GM11168 (cell line): ENCODE measurements around the gene HACD1.
"Not testable (repeated sequence)": the region's sequence is repeated elsewhere in the genome, so short reads cannot be mapped to it uniquely, and the experiment has no call there.

Experiments used
- in situ Hi-C: fragments of 300-500 bp; cut with MboI; formaldehyde crosslinking; loops from one replicate; pipeline ENCODE4 v1.12.0; 2022; ENCODE audit warnings: low sequenced_read_pairs; ENCODE audit not compliant: unreplicated experiment

HACD1 gene

GRCh38 chr10:17588420-17588819 lies 28.8 kb downstream of the HACD1 start:
- in situ Hi-C loops = no loop called here

GRCh38 chr10:17587321-17587720 lies 29.9 kb downstream of the HACD1 start:
- in situ Hi-C loops = not testable (repeated sequence)

GRCh38 chr10:17586821-17587234 lies 30.3 kb downstream of the HACD1 start:
- in situ Hi-C loops = no loop called here

- in situ Hi-C loops = no loop called here
Measured at GRCh38 chr10:17585016-17585415, 32.2 kb downstream of the HACD1 start.

GRCh38 chr10:17580885-17581284 lies 36.3 kb downstream of the HACD1 start:
- in situ Hi-C loops = no loop called here

GRCh38 chr10:17578603-17579002 lies 38.6 kb downstream of the HACD1 start:
- in situ Hi-C loops = no loop called here

- in situ Hi-C loops = no loop called here
Measured at GRCh38 chr10:17576768-17577167, 40.4 kb downstream of the HACD1 start.

- in situ Hi-C loops = no loop called here
Measured at GRCh38 chr10:17564911-17565310, 52.3 kb downstream of the HACD1 start.

GRCh38 chr10:17563452-17563851 lies 53.7 kb downstream of the HACD1 start:
- in situ Hi-C loops = no loop called here

- in situ Hi-C loops = no loop called here
Measured at GRCh38 chr10:17562614-17563013, 54.6 kb downstream of the HACD1 start.

- in situ Hi-C loops = no loop called here
Measured at GRCh38 chr10:17561111-17561510, 56.1 kb downstream of the HACD1 start.

GRCh38 chr10:17557459-17557858 lies 59.7 kb downstream of the HACD1 start:
- in situ Hi-C loops = no loop called here

- in situ Hi-C loops = no loop called here
Measured at GRCh38 chr10:17548770-17549169, 68.4 kb downstream of the HACD1 start.

GRCh38 chr10:17548162-17548561 lies 69.0 kb downstream of the HACD1 start:
- in situ Hi-C loops = no loop called here

GRCh38 chr10:17547060-17547459 lies 70.1 kb downstream of the HACD1 start:
- in situ Hi-C loops = no loop called here

- in situ Hi-C loops = no loop called here
Measured at GRCh38 chr10:17544465-17544864, 72.7 kb downstream of the HACD1 start.
